ENCODE data around the gene IPO9.

DNA sequence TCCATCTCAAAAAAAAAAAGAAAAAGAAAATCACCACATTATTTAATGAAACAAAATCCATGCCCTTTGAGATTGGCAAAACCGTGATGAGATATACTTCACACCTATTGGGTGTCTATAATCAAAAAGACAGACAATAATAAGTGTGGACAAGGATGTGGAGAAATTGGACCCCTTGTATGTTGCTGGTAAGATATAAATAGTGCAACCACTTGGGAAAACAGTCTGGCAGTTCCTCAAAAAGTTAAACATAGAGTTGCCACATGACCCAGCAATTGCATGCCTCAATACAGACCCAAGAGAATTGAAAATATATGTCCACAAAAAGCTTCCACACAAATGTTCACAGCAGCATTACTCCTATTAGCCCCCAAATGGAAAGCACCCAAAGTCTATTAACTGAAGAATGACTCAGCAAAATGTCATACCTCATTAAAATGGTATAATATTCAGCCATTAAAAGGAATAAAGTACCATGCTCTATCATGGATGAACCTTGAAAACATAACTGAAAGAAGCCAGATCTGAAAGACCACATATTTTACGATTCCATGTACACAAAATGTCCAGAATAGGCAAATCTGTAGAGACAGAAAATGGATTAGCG is 93.1 kb downstream of the IPO9 start:
- TF ChIP-seq POLR2AphosphoS5 (IDR thresholded peaks at IDR 0.05; ENCODE audit: low read depth, low read length), result no peak
- TF ChIP-seq, protein P1, sequence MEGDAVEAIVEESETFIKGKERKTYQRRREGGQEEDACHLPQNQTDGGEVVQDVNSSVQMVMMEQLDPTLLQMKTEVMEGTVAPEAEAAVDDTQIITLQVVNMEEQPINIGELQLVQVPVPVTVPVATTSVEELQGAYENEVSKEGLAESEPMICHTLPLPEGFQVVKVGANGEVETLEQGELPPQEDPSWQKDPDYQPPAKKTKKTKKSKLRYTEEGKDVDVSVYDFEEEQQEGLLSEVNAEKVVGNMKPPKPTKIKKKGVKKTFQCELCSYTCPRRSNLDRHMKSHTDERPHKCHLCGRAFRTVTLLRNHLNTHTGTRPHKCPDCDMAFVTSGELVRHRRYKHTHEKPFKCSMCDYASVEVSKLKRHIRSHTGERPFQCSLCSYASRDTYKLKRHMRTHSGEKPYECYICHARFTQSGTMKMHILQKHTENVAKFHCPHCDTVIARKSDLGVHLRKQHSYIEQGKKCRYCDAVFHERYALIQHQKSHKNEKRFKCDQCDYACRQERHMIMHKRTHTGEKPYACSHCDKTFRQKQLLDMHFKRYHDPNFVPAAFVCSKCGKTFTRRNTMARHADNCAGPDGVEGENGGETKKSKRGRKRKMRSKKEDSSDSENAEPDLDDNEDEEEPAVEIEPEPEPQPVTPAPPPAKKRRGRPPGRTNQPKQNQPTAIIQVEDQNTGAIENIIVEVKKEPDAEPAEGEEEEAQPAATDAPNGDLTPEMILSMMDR (IDR thresholded peaks at IDR 0.05), result no peak
